NOMO-1 (cell line): Measurements from ENCODE around the gene RSPO1.

Source experiments
- DNase-seq, 2 experiments: peaks; one replicate each; lab custom pipeline; 2025; ENCODE audit not compliant: unreplicated experiment in 2 of 2; lab: John Stamatoyannopoulos, UW

Gene RSPO1

GRCh38 chr1:37575692-37576091, 59.0 kb downstream of the RSPO1 start:
- DNase-seq, result no peak

- DNase-seq, result no peak
Observed at GRCh38 chr1:37574834-37575480, 59.7 kb downstream of the RSPO1 start.

GRCh38 chr1:37570528-37571334, 64.0 kb downstream of the RSPO1 start:
- DNase-seq, result no peak

GRCh38 chr1:37567023-37567422, 67.7 kb downstream of the RSPO1 start:
- no peak for DNase-seq

- no peak for DNase-seq
Observed at GRCh38 chr1:37564892-37565291, 69.8 kb downstream of the RSPO1 start.

GRCh38 chr1:37562984-37563383, 71.7 kb downstream of the RSPO1 start:
- no peak for DNase-seq
